ENCODE results near the gene SKIL.

- TF ChIP-seq POLR2A (IDR thresholded peaks at IDR 0.05) = no peak
- TF ChIP-seq, protein P1, sequence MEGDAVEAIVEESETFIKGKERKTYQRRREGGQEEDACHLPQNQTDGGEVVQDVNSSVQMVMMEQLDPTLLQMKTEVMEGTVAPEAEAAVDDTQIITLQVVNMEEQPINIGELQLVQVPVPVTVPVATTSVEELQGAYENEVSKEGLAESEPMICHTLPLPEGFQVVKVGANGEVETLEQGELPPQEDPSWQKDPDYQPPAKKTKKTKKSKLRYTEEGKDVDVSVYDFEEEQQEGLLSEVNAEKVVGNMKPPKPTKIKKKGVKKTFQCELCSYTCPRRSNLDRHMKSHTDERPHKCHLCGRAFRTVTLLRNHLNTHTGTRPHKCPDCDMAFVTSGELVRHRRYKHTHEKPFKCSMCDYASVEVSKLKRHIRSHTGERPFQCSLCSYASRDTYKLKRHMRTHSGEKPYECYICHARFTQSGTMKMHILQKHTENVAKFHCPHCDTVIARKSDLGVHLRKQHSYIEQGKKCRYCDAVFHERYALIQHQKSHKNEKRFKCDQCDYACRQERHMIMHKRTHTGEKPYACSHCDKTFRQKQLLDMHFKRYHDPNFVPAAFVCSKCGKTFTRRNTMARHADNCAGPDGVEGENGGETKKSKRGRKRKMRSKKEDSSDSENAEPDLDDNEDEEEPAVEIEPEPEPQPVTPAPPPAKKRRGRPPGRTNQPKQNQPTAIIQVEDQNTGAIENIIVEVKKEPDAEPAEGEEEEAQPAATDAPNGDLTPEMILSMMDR (IDR thresholded peaks at IDR 0.05) = no peak
These were observed 30.4 kb downstream of the SKIL start for GRCh38 chr3:170387950-170388349.
